Stimulated activated CD8-positive, alpha-beta memory T cell treated with anti-CD3 and anti-CD28 coated beads, Interleukin-4, amount 100 ng/mL, for 24 hours (primary cell): ENCODE data around the gene TMEM164.
"Not testable (repeated sequence)": the region's sequence is repeated elsewhere in the genome, so short reads cannot be mapped to it uniquely, and the experiment has no call there.

ENCODE experiments used
- DNase-seq: peaks from one replicate; pipeline ENCODE4 v3.0.0-alpha.2; 2020; ENCODE audit warnings: low read depth

Gene TMEM164

GRCh38 chrX:110132450-110133114, 129.7 kb downstream of the TMEM164 start:
- no peak for DNase-seq

- DNase-seq, result no peak
These were observed 130.9 kb downstream of the TMEM164 start for GRCh38 chrX:110133735-110134370.

- DNase-seq, result no peak
These were observed 132.7 kb downstream of the TMEM164 start for GRCh38 chrX:110135618-110136017.

- DNase-seq, result no peak
These were observed 133.2 kb downstream of the TMEM164 start for GRCh38 chrX:110136136-110136535.

GRCh38 chrX:110138557-110138956, 135.6 kb downstream of the TMEM164 start:
- DNase-seq, result no peak

GRCh38 chrX:110139172-110139571, 136.3 kb downstream of the TMEM164 start:
- no peak for DNase-seq

GRCh38 chrX:110142096-110142495, 139.2 kb downstream of the TMEM164 start:
- DNase-seq, result no peak

- DNase-seq, result no peak
These were observed 140.7 kb downstream of the TMEM164 start for GRCh38 chrX:110143454-110144210.

GRCh38 chrX:110145311-110145710, 142.4 kb downstream of the TMEM164 start:
- DNase-seq, result no peak

- DNase-seq, result no peak
These were observed 142.9 kb downstream of the TMEM164 start for GRCh38 chrX:110145854-110146253.

GRCh38 chrX:110146521-110146920, 143.6 kb downstream of the TMEM164 start:
- no peak for DNase-seq

GRCh38 chrX:110153244-110153643, 150.3 kb downstream of the TMEM164 start:
- DNase-seq, result no peak

GRCh38 chrX:110153896-110154295, 151.0 kb downstream of the TMEM164 start:
- DNase-seq, result no peak

GRCh38 chrX:110154328-110154727, 151.4 kb downstream of the TMEM164 start:
- DNase-seq, result not testable (repeated sequence)

- no peak for DNase-seq
These were observed 152.8 kb downstream of the TMEM164 start for GRCh38 chrX:110155759-110156158.

GRCh38 chrX:110156167-110156754, 153.3 kb downstream of the TMEM164 start:
- DNase-seq, result no peak

GRCh38 chrX:110157444-110157843, 154.5 kb downstream of the TMEM164 start:
- DNase-seq, result no peak

GRCh38 chrX:110159235-110159634, 156.3 kb downstream of the TMEM164 start:
- no peak for DNase-seq

- DNase-seq, result no peak
These were observed 157.0 kb downstream of the TMEM164 start for GRCh38 chrX:110159865-110160264.

GRCh38 chrX:110161361-110161686, 158.4 kb downstream of the TMEM164 start:
- no peak for DNase-seq

- no peak for DNase-seq
These were observed 159.2 kb downstream of the TMEM164 start for GRCh38 chrX:110162131-110162530.

- no peak for DNase-seq
These were observed 160.0 kb downstream of the TMEM164 start for GRCh38 chrX:110162867-110163266.

- no peak for DNase-seq
These were observed 160.6 kb downstream of the TMEM164 start for GRCh38 chrX:110163488-110163887.
